Liver (tissue), 9 donors: Measurements from ENCODE around the gene SERPINB12. TPM values are rescaled to one million over a fixed set of nuclear protein-coding genes. Genes with fewer than 3 reads are reported as not detected.

Source experiments
- DNase-seq: peaks from one replicate; pipeline ENCODE4 v3.0.0-alpha.2; 2017; ENCODE audit warnings: low spot score
- H3K27ac ChIP-seq, 2 donors: one replicate each; pipeline ENCODE4 v1.7.0; 2013; ENCODE audit warnings: inconsistent platforms in 2 of 2, low read length in 2 of 2, control low read depth in 1 of 2, low read depth in 1 of 2, mild to moderate bottlenecking in 1 of 2
- H3K27me3 ChIP-seq, 4 donors: one replicate each; pipeline versions ENCODE4 v1.6.1 to v1.7.0; 2013; ENCODE audit warnings: low read length in 3 of 4, inconsistent platforms in 1 of 4, mild to moderate bottlenecking in 1 of 4, moderate library complexity in 1 of 4; ENCODE audit not compliant: control insufficient read depth in 4 of 4, insufficient read depth in 4 of 4
- H3K36me3 ChIP-seq, 4 donors: one replicate each; pipeline versions ENCODE4 v1.6.1 to v1.7.0; 2013; ENCODE audit warnings: low read length in 3 of 4, mild to moderate bottlenecking in 3 of 4, low read depth in 1 of 4, moderate library complexity in 1 of 4; ENCODE audit not compliant: control insufficient read depth in 4 of 4, insufficient read depth in 3 of 4
- H3K4me1 ChIP-seq, 4 donors: one replicate each; pipeline versions ENCODE4 v1.6.1 to v1.7.0; 2013; ENCODE audit warnings: low read length in 3 of 4, mild to moderate bottlenecking in 3 of 4, moderate library complexity in 1 of 4; ENCODE audit not compliant: control insufficient read depth in 4 of 4, insufficient read depth in 4 of 4
- H3K4me3 ChIP-seq, 3 donors: one replicate each; pipeline versions ENCODE4 v1.6.1 to v1.7.0; 2013; ENCODE audit warnings: low read length in 3 of 3, control low read depth in 1 of 3, low read depth in 1 of 3, mild to moderate bottlenecking in 1 of 3
- H3K9ac ChIP-seq, 2 donors: one replicate each; pipeline ENCODE4 v1.7.0; 2013; ENCODE audit warnings: low read length in 2 of 2, mild to moderate bottlenecking in 2 of 2, moderate library complexity in 2 of 2, control low read depth in 1 of 2, low read depth in 1 of 2
- H3K9me3 ChIP-seq, 4 donors: one replicate each; pipeline versions ENCODE4 v1.6.1 to v1.7.0; 2013; ENCODE audit warnings: low read length in 3 of 4; ENCODE audit not compliant: control insufficient read depth in 4 of 4
- ATF3 ChIP-seq: IDR thresholded peaks from 2 replicates; pipeline ENCODE4 v1.6.1; 2016; ENCODE audit warnings: antibody characterized with exemption
- EGR1 ChIP-seq, 2 donors: IDR thresholded peaks; 2 replicates each; pipeline ENCODE4 v1.6.1; 2016 to 2018; ENCODE audit warnings: antibody characterized with exemption in 2 of 2, low read depth in 2 of 2
- FOXA2 ChIP-seq: IDR thresholded peaks from 2 replicates; pipeline ENCODE4 v1.6.1; 2016; ENCODE audit warnings: antibody characterized with exemption
- JUND ChIP-seq, 2 donors: IDR thresholded peaks; 2 replicates each; pipeline ENCODE4 v1.6.1; 2016; ENCODE audit warnings: antibody characterized with exemption in 2 of 2
- NR2F2 ChIP-seq: IDR thresholded peaks from 2 replicates; pipeline ENCODE4 v1.6.1; 2016; ENCODE audit warnings: antibody characterized with exemption
- RAD21 ChIP-seq, 2 donors: IDR thresholded peaks; 2 replicates each; pipeline ENCODE4 v1.6.1; 2016; ENCODE audit warnings: antibody characterized with exemption in 2 of 2, mild to moderate bottlenecking in 2 of 2
- REST ChIP-seq: IDR thresholded peaks from 2 replicates; pipeline ENCODE4 v1.6.1; 2016; ENCODE audit warnings: antibody characterized with exemption, mild to moderate bottlenecking
- SP1 ChIP-seq: IDR thresholded peaks from 2 replicates; pipeline ENCODE4 v1.6.1; 2018; ENCODE audit warnings: antibody characterized with exemption, mild to moderate bottlenecking
- TAF1 ChIP-seq: conservative IDR thresholded peaks from 2 replicates; pipeline ENCODE4 v1.6.1; 2016; ENCODE audit warnings: antibody characterized with exemption, mild to moderate bottlenecking
- YY1 ChIP-seq: IDR thresholded peaks from 2 replicates; pipeline ENCODE4 v1.6.1; 2016; ENCODE audit warnings: antibody characterized with exemption, mild to moderate bottlenecking
- WGBS: extraction: QIAGEN DNeasy Blood & Tissue Kit; methylation state at CpG from one replicate; pipeline ENCODE4 v1.1.7; 2013; 5-methylcytosine and 5-hydroxymethylcytosine counted together
- polyA plus RNA-seq, 2 donors: library from polyadenylated mRNA; stranded (reverse) in 1 of 2; unstranded in 1 of 2; fragments of 200-250 nt in 1 of 2; fragments of >200 nt in 1 of 2; fragmentation: Nextera tagmentation in 1 of 2; extraction: Ambion mirVana in 1 of 2; gene quantifications; one replicate each; pipeline versions ENCODE4 v1.2.1 to v1.2.3, GENCODE V29; 2013 to 2015
- total RNA-seq, 2 donors: library from RNA; depleted of rRNA; stranded (reverse); fragments of >200 nt; gene quantifications; one replicate each; pipeline ENCODE4 v1.2.3, GENCODE V29; 2014
- TF ChIP-seq, protein P1 (sequence below): fragments of 150-350 bp; IDR thresholded peaks from 2 replicates; pipeline ENCODE4 v1.5.1; 2017; ENCODE audit warnings: improper control_type of control experiment, low read depth, low read length; ENCODE audit not compliant: missing input control
- TF ChIP-seq, protein P2 (sequence below): IDR thresholded peaks from 2 replicates; pipeline ENCODE4 v1.6.1; 2016; ENCODE audit warnings: antibody characterized with exemption
- TF ChIP-seq, protein P3 (sequence below): IDR thresholded peaks from 2 replicates; pipeline ENCODE4 v1.6.1; 2016; ENCODE audit warnings: antibody characterized with exemption
- donor health status: healthy.
- donor health status: healthy.
- donor health status: healthy.
- donor health status: healthy.
- donor health status: healthy.

SERPINB12 gene
- total and polyA plus RNA-seq, 4 donors, result not detected

GRCh38 chr18:63603355-63603754 is 61.2 kb downstream of the SERPINB12 start:
- H3K4me3 ChIP-seq, result no peak overlapping the region
- H3K9ac ChIP-seq, result no peak overlapping the region
- H3K27me3 ChIP-seq, result peaks cover 0 to 4% (median 0%) of the 10 kb centered on the region in 4 donors
- no peak for DNase-seq
- WGBS, result 38% methylated on average over 1 of the region's 1 CpG
- H3K36me3 ChIP-seq, result no peaks in the 10 kb centered on the region
- H3K9me3 ChIP-seq, result no peaks in the 10 kb centered on the region
- no peak for TF ChIP-seq EGR1 (IDR thresholded peaks at IDR 0.05; ENCODE audit: low read depth in 2 of 2)
- no peak for TF ChIP-seq SP1
- TF ChIP-seq YY1, result no peak
- TF ChIP-seq, protein P1, sequence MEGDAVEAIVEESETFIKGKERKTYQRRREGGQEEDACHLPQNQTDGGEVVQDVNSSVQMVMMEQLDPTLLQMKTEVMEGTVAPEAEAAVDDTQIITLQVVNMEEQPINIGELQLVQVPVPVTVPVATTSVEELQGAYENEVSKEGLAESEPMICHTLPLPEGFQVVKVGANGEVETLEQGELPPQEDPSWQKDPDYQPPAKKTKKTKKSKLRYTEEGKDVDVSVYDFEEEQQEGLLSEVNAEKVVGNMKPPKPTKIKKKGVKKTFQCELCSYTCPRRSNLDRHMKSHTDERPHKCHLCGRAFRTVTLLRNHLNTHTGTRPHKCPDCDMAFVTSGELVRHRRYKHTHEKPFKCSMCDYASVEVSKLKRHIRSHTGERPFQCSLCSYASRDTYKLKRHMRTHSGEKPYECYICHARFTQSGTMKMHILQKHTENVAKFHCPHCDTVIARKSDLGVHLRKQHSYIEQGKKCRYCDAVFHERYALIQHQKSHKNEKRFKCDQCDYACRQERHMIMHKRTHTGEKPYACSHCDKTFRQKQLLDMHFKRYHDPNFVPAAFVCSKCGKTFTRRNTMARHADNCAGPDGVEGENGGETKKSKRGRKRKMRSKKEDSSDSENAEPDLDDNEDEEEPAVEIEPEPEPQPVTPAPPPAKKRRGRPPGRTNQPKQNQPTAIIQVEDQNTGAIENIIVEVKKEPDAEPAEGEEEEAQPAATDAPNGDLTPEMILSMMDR, result no peak
- TF ChIP-seq, protein P2, sequence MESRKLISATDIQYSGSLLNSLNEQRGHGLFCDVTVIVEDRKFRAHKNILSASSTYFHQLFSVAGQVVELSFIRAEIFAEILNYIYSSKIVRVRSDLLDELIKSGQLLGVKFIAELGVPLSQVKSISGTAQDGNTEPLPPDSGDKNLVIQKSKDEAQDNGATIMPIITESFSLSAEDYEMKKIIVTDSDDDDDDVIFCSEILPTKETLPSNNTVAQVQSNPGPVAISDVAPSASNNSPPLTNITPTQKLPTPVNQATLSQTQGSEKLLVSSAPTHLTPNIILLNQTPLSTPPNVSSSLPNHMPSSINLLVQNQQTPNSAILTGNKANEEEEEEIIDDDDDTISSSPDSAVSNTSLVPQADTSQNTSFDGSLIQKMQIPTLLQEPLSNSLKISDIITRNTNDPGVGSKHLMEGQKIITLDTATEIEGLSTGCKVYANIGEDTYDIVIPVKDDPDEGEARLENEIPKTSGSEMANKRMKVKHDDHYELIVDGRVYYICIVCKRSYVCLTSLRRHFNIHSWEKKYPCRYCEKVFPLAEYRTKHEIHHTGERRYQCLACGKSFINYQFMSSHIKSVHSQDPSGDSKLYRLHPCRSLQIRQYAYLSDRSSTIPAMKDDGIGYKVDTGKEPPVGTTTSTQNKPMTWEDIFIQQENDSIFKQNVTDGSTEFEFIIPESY, result no peak
- TF ChIP-seq FOXA2, result no peak
- no peak for TF ChIP-seq NR2F2
- H3K4me1 ChIP-seq, result no peaks in the 10 kb centered on the region
- no peak overlapping the region for H3K27ac ChIP-seq

DNA sequence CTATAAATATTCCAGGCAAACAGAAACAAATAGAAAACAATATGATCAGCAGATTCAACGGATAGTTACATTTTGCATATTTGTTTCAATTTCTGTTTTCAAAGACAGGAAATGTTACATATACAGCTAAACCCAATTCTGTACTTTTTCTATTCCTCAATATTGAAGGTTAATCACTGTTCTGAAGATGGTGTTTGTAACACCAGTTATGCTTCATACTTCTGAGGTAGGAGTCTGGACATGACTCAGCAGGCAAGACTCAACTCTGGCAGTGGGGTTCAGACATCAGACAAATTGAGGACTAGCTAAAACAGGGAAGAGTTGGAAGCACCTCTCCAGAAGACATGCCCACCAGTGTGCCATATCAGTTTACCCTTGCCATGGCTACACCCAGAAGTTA is 61.6 kb downstream of the SERPINB12 start:
- Histone ChIP-seq H3K4me1 (no peaks in the 10 kb centered on the region), H3K9ac (no peak overlapping the region), H3K36me3 (no peaks in the 10 kb centered on the region), H3K4me3 (no peak overlapping the region), H3K27ac (no peak overlapping the region), H3K27me3 (peaks cover 0 to 4% (median 0%) of the 10 kb centered on the region in 4 donors), H3K9me3 (no peaks in the 10 kb centered on the region)
- WGBS, result 35% methylated on average over 1 of the region's 1 CpG
- DNase-seq, result no peak
- TF ChIP-seq TAF1 (no peak), ATF3 (no peak), REST (no peak), JUND (IDR thresholded peaks at IDR 0.05) (no peak), RAD21 (IDR thresholded peaks at IDR 0.05) (no peak)
- TF ChIP-seq, protein P2, result no peak
- TF ChIP-seq, protein P3, sequence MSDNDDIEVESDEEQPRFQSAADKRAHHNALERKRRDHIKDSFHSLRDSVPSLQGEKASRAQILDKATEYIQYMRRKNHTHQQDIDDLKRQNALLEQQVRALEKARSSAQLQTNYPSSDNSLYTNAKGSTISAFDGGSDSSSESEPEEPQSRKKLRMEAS, result no peak
